Mesendoderm (in vitro differentiated cells): ENCODE measurements around the gene C8G.
A peak's percentile ranks its signal among the peaks of the same experiment; 100 is the strongest.

Source experiments
- DNase-seq: peaks from one replicate; pipeline ENCODE4 v3.0.0; 2013
- H2AK5ac ChIP-seq: 2 replicates; pipeline ENCODE4 v1.6.1; 2013; ENCODE audit warnings: low read length, inconsistent platforms
- H2BK120ac ChIP-seq: 2 replicates; pipeline ENCODE4 v1.6.1; 2013; ENCODE audit warnings: low read depth, mild to moderate bottlenecking, low read length, moderate library complexity, mixed read lengths
- H2BK15ac ChIP-seq: replicated peaks from 2 replicates; pipeline ENCODE4 v1.6.1; 2013; ENCODE audit warnings: low read depth, mild to moderate bottlenecking, moderate library complexity
- H2BK5ac ChIP-seq: 2 replicates; pipeline ENCODE4 v1.6.1; 2013; ENCODE audit warnings: low read length, inconsistent platforms
- H3K18ac ChIP-seq: 2 replicates; pipeline ENCODE4 v1.6.1; 2013; ENCODE audit warnings: mild to moderate bottlenecking, low read length, mixed read lengths
- H3K23ac ChIP-seq: one replicate; pipeline ENCODE4 v1.6.1; 2013; ENCODE audit warnings: low read length
- H3K27ac ChIP-seq: 2 replicates; pipeline ENCODE4 v1.5.1; 2013; ENCODE audit warnings: low read depth, mild to moderate bottlenecking, inconsistent platforms, low read length, moderate library complexity
- H3K27me3 ChIP-seq: 2 replicates; pipeline ENCODE4 v1.6.1; 2013; ENCODE audit warnings: low read length, control low read depth, mild to moderate bottlenecking, inconsistent platforms; ENCODE audit not compliant: insufficient read depth, poor library complexity
- H3K36me3 ChIP-seq: 2 replicates; pipeline ENCODE4 v1.6.1; 2013; ENCODE audit warnings: low read length, inconsistent platforms; ENCODE audit not compliant: control insufficient read depth, insufficient read depth
- H3K4ac ChIP-seq: one replicate; pipeline ENCODE4 v1.6.1; 2013; ENCODE audit warnings: low read depth, mild to moderate bottlenecking, low read length, moderate library complexity
- H3K4me1 ChIP-seq: 2 replicates; pipeline ENCODE4 v1.6.1; 2013; ENCODE audit warnings: low read depth, low read length, inconsistent platforms; ENCODE audit not compliant: control insufficient read depth
- H3K4me2 ChIP-seq: 2 replicates; pipeline ENCODE4 v1.6.1; 2013; ENCODE audit warnings: low read length
- H3K4me3 ChIP-seq: 2 replicates; pipeline ENCODE4 v1.5.1; 2013; ENCODE audit warnings: mild to moderate bottlenecking, low read length
- H3K56ac ChIP-seq: one replicate; pipeline ENCODE4 v1.6.1; 2013; ENCODE audit warnings: low read length
- H3K79me1 ChIP-seq: 2 replicates; pipeline ENCODE4 v1.6.1; 2013; ENCODE audit warnings: low read length, inconsistent platforms
- H3K79me2 ChIP-seq: 2 replicates; pipeline ENCODE4 v1.6.1; 2013; ENCODE audit warnings: mild to moderate bottlenecking, low read length; ENCODE audit not compliant: control insufficient read depth, insufficient read depth
- H3K9ac ChIP-seq: 2 replicates; pipeline ENCODE4 v1.6.1; 2013; ENCODE audit warnings: low read length, inconsistent platforms
- H4K5ac ChIP-seq: one replicate; pipeline ENCODE4 v1.6.1; 2013; ENCODE audit warnings: low read length
- H4K8ac ChIP-seq: one replicate; pipeline ENCODE4 v1.6.1; 2013; ENCODE audit warnings: low read depth, mild to moderate bottlenecking, control low read depth, low read length, moderate library complexity
- WGBS: extraction: QIAGEN DNeasy Blood & Tissue Kit; methylation state at CpG from one replicate; pipeline ENCODE4 v1.1.7; 2013; ENCODE audit warnings: low lambda C conversion rate, missing lambda C conversion rate; ENCODE audit not compliant: insufficient coverage; ENCODE audit errors: extremely low coverage; 5-methylcytosine and 5-hydroxymethylcytosine counted together

C8G gene

GRCh38 chr9:136956604-136957003 lies 11.6 kb downstream of the C8G start:
- Histone ChIP-seq H3K27me3 (no peaks in the 10 kb centered on the region), H2BK5ac (no peak overlapping the region), H3K36me3 (no peaks in the 10 kb centered on the region), H3K79me1 (no peaks in the 10 kb centered on the region), H4K5ac (no peak overlapping the region), H3K4me1 (no peaks in the 10 kb centered on the region), H2BK120ac (no peak overlapping the region), H4K8ac (no peak overlapping the region), H3K23ac (no peak overlapping the region), H3K4me3 (no peak overlapping the region), H2AK5ac (no peak overlapping the region), H3K9ac (no peak overlapping the region), H3K4me2 (no peak overlapping the region), H3K27ac (no peak overlapping the region), H3K56ac (no peak overlapping the region), H2BK15ac (no peak overlapping the region), H3K79me2 (no peaks in the 10 kb centered on the region), H3K4ac (no peak overlapping the region), H3K18ac (no peak overlapping the region)
- no peak for DNase-seq
- WGBS = 100% methylated on average over 2 of the region's 4 CpGs

- H3K79me1 ChIP-seq = no peaks in the 10 kb centered on the region
- DNase-seq = no peak
- no peak overlapping the region for H2BK15ac ChIP-seq
- H4K5ac ChIP-seq = no peak overlapping the region
- H3K56ac ChIP-seq = no peak overlapping the region
- H3K18ac ChIP-seq = no peak overlapping the region
- H3K4ac ChIP-seq = no peak overlapping the region
- no peak overlapping the region for H3K4me3 ChIP-seq
- no peak overlapping the region for H2BK5ac ChIP-seq
- H2AK5ac ChIP-seq = no peak overlapping the region
- no peak overlapping the region for H4K8ac ChIP-seq
- no peaks in the 10 kb centered on the region for H3K36me3 ChIP-seq
- H3K9ac ChIP-seq = no peak overlapping the region
- H3K27ac ChIP-seq = no peak overlapping the region
- H2BK120ac ChIP-seq = no peak overlapping the region
- H3K27me3 ChIP-seq = no peaks in the 10 kb centered on the region
- H3K4me1 ChIP-seq = no peaks in the 10 kb centered on the region
- H3K79me2 ChIP-seq = no peaks in the 10 kb centered on the region
- no peak overlapping the region for H3K4me2 ChIP-seq
- no peak overlapping the region for H3K23ac ChIP-seq
- WGBS = 100% methylated on average over 1 of the region's 1 CpG
Measured at GRCh38 chr9:136957461-136957860, 12.4 kb downstream of the C8G start.

GRCh38 chr9:136957901-136958300 lies 12.9 kb downstream of the C8G start:
- H3K23ac ChIP-seq = no peak overlapping the region
- H2AK5ac ChIP-seq = no peak overlapping the region
- H3K9ac ChIP-seq = no peak overlapping the region
- no peaks in the 10 kb centered on the region for H3K4me1 ChIP-seq
- H2BK15ac ChIP-seq = no peak overlapping the region
- H3K18ac ChIP-seq = no peak overlapping the region
- no peak for DNase-seq
- no peak overlapping the region for H3K56ac ChIP-seq
- no CpG with 5 or more reads among the region's 6 CpGs for WGBS
- H2BK120ac ChIP-seq = no peak overlapping the region
- no peaks in the 10 kb centered on the region for H3K36me3 ChIP-seq
- H4K8ac ChIP-seq = no peak overlapping the region
- H3K79me2 ChIP-seq = no peaks in the 10 kb centered on the region
- no peaks in the 10 kb centered on the region for H3K79me1 ChIP-seq
- no peak overlapping the region for H4K5ac ChIP-seq
- no peak overlapping the region for H3K27ac ChIP-seq
- H3K4me3 ChIP-seq = no peak overlapping the region
- no peak overlapping the region for H3K4ac ChIP-seq
- no peak overlapping the region for H2BK5ac ChIP-seq
- H3K27me3 ChIP-seq = no peaks in the 10 kb centered on the region
- no peak overlapping the region for H3K4me2 ChIP-seq

GRCh38 chr9:136958473-136958872 lies 13.4 kb downstream of the C8G start:
- no peaks in the 10 kb centered on the region for H3K27me3 ChIP-seq
- no peak for DNase-seq
- no peak overlapping the region for H4K8ac ChIP-seq
- H2AK5ac ChIP-seq = no peak overlapping the region
- no peak overlapping the region for H2BK15ac ChIP-seq
- peak overlapping the region; percentile 66 for H3K23ac ChIP-seq
- no peaks in the 10 kb centered on the region for H3K4me1 ChIP-seq
- WGBS = no CpG with 5 or more reads among the region's 7 CpGs
- no peak overlapping the region for H3K4ac ChIP-seq
- no peak overlapping the region for H3K27ac ChIP-seq
- no peaks in the 10 kb centered on the region for H3K79me1 ChIP-seq
- H2BK5ac ChIP-seq = no peak overlapping the region
- H3K36me3 ChIP-seq = no peaks in the 10 kb centered on the region
- H3K4me2 ChIP-seq = no peak overlapping the region
- H3K9ac ChIP-seq = no peak overlapping the region
- H4K5ac ChIP-seq = no peak overlapping the region
- H3K79me2 ChIP-seq = no peaks in the 10 kb centered on the region
- no peak overlapping the region for H2BK120ac ChIP-seq
- H3K56ac ChIP-seq = no peak overlapping the region
- no peak overlapping the region for H3K4me3 ChIP-seq
- no peak overlapping the region for H3K18ac ChIP-seq

- Histone ChIP-seq H2BK15ac (no peak overlapping the region), H4K5ac (no peak overlapping the region), H3K4ac (no peak overlapping the region), H3K56ac (no peak overlapping the region), H2BK5ac (no peak overlapping the region), H3K36me3 (no peaks in the 10 kb centered on the region), H3K4me2 (no peak overlapping the region), H3K4me1 (no peaks in the 10 kb centered on the region), H3K18ac (no peak overlapping the region), H3K79me2 (no peaks in the 10 kb centered on the region), H3K27me3 (no peaks in the 10 kb centered on the region), H4K8ac (no peak overlapping the region), H3K27ac (no peak overlapping the region), H3K79me1 (no peaks in the 10 kb centered on the region), H3K23ac (no peak overlapping the region), H3K9ac (no peak overlapping the region), H3K4me3 (no peak overlapping the region), H2AK5ac (no peak overlapping the region), H2BK120ac (no peak overlapping the region)
- WGBS = no CpG with 5 or more reads among the region's 28 CpGs
- no peak for DNase-seq
Measured at GRCh38 chr9:136958898-136959850, 14.1 kb downstream of the C8G start.
